Measurements from ENCODE around the gene VPS9D1.

DNA sequence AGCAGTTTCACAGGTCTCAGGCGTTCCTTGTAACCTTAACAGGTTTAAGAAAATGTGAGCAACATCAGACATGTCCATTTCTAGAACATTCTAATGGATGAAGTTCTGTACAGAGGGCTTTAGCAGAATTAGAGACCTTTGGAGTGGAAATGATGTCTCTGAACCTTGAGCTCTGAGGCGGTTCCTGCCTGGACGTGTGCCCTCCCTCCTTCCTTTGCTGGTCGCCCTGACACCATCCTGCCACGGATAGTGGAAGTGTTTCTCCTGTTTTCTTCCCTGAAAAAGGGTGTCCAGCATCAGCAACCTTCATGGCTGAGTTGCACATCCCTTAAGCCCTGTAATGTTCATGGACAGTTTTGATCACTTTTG lies 51.9 kb downstream of the VPS9D1 start:
- TF ChIP-seq, protein P1, sequence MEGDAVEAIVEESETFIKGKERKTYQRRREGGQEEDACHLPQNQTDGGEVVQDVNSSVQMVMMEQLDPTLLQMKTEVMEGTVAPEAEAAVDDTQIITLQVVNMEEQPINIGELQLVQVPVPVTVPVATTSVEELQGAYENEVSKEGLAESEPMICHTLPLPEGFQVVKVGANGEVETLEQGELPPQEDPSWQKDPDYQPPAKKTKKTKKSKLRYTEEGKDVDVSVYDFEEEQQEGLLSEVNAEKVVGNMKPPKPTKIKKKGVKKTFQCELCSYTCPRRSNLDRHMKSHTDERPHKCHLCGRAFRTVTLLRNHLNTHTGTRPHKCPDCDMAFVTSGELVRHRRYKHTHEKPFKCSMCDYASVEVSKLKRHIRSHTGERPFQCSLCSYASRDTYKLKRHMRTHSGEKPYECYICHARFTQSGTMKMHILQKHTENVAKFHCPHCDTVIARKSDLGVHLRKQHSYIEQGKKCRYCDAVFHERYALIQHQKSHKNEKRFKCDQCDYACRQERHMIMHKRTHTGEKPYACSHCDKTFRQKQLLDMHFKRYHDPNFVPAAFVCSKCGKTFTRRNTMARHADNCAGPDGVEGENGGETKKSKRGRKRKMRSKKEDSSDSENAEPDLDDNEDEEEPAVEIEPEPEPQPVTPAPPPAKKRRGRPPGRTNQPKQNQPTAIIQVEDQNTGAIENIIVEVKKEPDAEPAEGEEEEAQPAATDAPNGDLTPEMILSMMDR (IDR thresholded peaks at IDR 0.05; ENCODE audit: low read depth, low read length): no peak
- TF ChIP-seq EZH2phosphoT487 (IDR thresholded peaks at IDR 0.05; ENCODE audit: low read depth): no peak
